CD8-positive, alpha-beta memory T cell (primary cell): Measurements from ENCODE around the gene KRT82. TPM values are rescaled to one million over a fixed set of nuclear protein-coding genes. Genes with fewer than 3 reads are reported as not detected.

Source experiments
- CTCF ChIA-PET: fragments of 350-600 bp; sonication (Branson Sonifier 250); formaldehyde crosslinking; loops from one replicate; lab custom pipeline; 2021; ENCODE audit warnings: antibody characterized with exemption; lab: Charles Lee
- POLR2A ChIA-PET: fragments of 350-600 bp; sonication (Branson Sonifier 250); formaldehyde crosslinking; loops from one replicate; lab custom pipeline; 2021; ENCODE audit warnings: antibody characterized with exemption; lab: Charles Lee
- DNase-seq, 5 donors: peaks; one replicate each; pipeline versions ENCODE4 v3.0.0 to v3.0.0-alpha.2; 2020 to 2022; ENCODE audit warnings: mixed read lengths in 1 of 5
- H3K27ac ChIP-seq: one replicate; pipeline ENCODE4 v1.7.0; 2013; ENCODE audit warnings: low read depth, mild to moderate bottlenecking, low read length, moderate library complexity
- H3K27me3 ChIP-seq: 2 replicates; pipeline ENCODE4 v1.7.0; 2013; ENCODE audit warnings: low read length, mild to moderate bottlenecking; ENCODE audit not compliant: insufficient read depth, poor library complexity, severe bottlenecking
- H3K36me3 ChIP-seq: 2 replicates; pipeline ENCODE4 v1.7.0; 2013; ENCODE audit warnings: mild to moderate bottlenecking, low read length, moderate library complexity; ENCODE audit not compliant: insufficient read depth
- H3K4me1 ChIP-seq: 2 replicates; pipeline ENCODE4 v1.7.0; 2013; ENCODE audit warnings: mild to moderate bottlenecking, low read length, moderate library complexity; ENCODE audit not compliant: insufficient read depth
- H3K4me3 ChIP-seq: 2 replicates; pipeline ENCODE4 v1.7.0; 2013; ENCODE audit warnings: mild to moderate bottlenecking, low read length
- H3K9me3 ChIP-seq: 2 replicates; pipeline ENCODE4 v1.7.0; 2013; ENCODE audit warnings: mild to moderate bottlenecking, low read length
- H3K27ac Mint-ChIP-seq, 8 donors: one replicate each; pipeline ENCODE4 v1.8.0; 2020 to 2021; ENCODE audit warnings: mixed read lengths in 8 of 8, mild to moderate bottlenecking in 6 of 8, inconsistent platforms in 3 of 8, moderate library complexity in 3 of 8
- H3K27me3 Mint-ChIP-seq, 2 donors: one replicate each; pipeline ENCODE4 v1.8.0; 2020 to 2021; ENCODE audit warnings: mixed read lengths in 2 of 2, mild to moderate bottlenecking in 1 of 2, moderate library complexity in 1 of 2
- H3K36me3 Mint-ChIP-seq, 3 donors: one replicate each; pipeline ENCODE4 v1.8.0; 2020 to 2021; ENCODE audit warnings: mixed read lengths in 3 of 3, inconsistent platforms in 1 of 3, mild to moderate bottlenecking in 1 of 3
- H3K4me1 Mint-ChIP-seq, 3 donors: one replicate each; pipeline ENCODE4 v1.8.0; 2020 to 2021; ENCODE audit warnings: mixed read lengths in 3 of 3, inconsistent platforms in 1 of 3, mild to moderate bottlenecking in 1 of 3
- H3K4me3 Mint-ChIP-seq, 7 donors: one replicate each; pipeline ENCODE4 v1.8.0; 2020 to 2021; ENCODE audit warnings: mixed read lengths in 7 of 7, mild to moderate bottlenecking in 6 of 7, moderate library complexity in 4 of 7, inconsistent platforms in 2 of 7
- H3K9me3 Mint-ChIP-seq, 5 donors: one replicate each; pipeline ENCODE4 v1.8.0; 2020 to 2022; ENCODE audit warnings: mixed read lengths in 5 of 5, mild to moderate bottlenecking in 3 of 5, moderate library complexity in 2 of 5, inconsistent platforms in 1 of 5
- polyA plus RNA-seq: library from polyadenylated mRNA; unstranded; fragments of 300-500 nt; fragmentation: Illumina TruSeq; gene quantifications from one replicate; pipeline ENCODE4 v1.2.3, GENCODE V29; 2021
- total RNA-seq, 2 experiments: library from RNA; stranded (reverse); gene quantifications; one replicate each; pipeline ENCODE4 v1.2.3, GENCODE V29; 2021

KRT82 gene
- total and polyA plus RNA-seq, 3 experiments from 2014 or later = not detected

- H3K4me3 ChIP-seq = no peak overlapping the region
- H3K27me3 Mint-ChIP-seq = peaks cover 11 to 41% of the 10 kb centered on the region in 2 donors
- H3K27ac ChIP-seq = no peak overlapping the region
- no peaks in the 10 kb centered on the region for H3K9me3 Mint-ChIP-seq
- DNase-seq = no peak
- no peaks in the 10 kb centered on the region for H3K4me1 ChIP-seq
- ChIA-PET POLR2A (no interaction called here), CTCF (no interaction called here)
- H3K27me3 ChIP-seq = no peaks in the 10 kb centered on the region
- H3K27ac Mint-ChIP-seq = no peak overlapping the region
- no peaks in the 10 kb centered on the region for H3K4me1 Mint-ChIP-seq
- H3K4me3 Mint-ChIP-seq = no peak overlapping the region
- no peaks in the 10 kb centered on the region for H3K36me3 Mint-ChIP-seq
- no peaks in the 10 kb centered on the region for H3K36me3 ChIP-seq
- no peaks in the 10 kb centered on the region for H3K9me3 ChIP-seq
Observed at GRCh38 chr12:52419656-52420055, 13.5 kb upstream of the KRT82 start.

- Histone ChIP-seq H3K4me3 (no peak overlapping the region), H3K9me3 (no peaks in the 10 kb centered on the region), H3K4me1 (no peaks in the 10 kb centered on the region), H3K27ac (no peak overlapping the region), H3K36me3 (no peaks in the 10 kb centered on the region), H3K27me3 (no peaks in the 10 kb centered on the region)
- no peak for DNase-seq
- POLR2A ChIA-PET = no interaction called here
- CTCF ChIA-PET = no interaction called here
- Mint-ChIP-seq H3K27ac (peak overlapping the region in 1 of 8 donors; percentile 7), H3K36me3 (no peaks in the 10 kb centered on the region), H3K27me3 (peaks cover 11 to 42% of the 10 kb centered on the region in 2 donors), H3K4me1 (no peaks in the 10 kb centered on the region), H3K9me3 (no peaks in the 10 kb centered on the region), H3K4me3 (no peak overlapping the region)
Observed at GRCh38 chr12:52418576-52419110, 12.5 kb upstream of the KRT82 start.

DNA sequence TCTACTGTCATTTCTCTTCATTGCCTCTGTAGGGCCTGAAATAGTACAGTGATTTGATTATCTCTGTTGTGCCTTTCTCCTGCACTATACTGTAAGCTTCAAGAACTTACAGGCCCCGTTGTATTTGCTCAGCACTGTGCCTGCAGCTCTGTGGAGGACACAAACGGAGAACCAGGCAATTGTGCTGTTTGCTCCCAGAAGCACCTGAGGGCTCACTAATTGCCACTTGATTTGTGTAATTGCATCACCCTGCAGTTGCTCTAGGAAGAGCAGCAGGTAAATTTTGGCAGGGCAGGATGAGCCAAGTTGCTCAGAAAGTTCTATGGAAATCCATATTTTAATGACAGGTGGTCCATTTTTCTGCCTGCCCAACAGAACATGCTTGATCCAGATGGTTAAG is 11.6 kb upstream of the KRT82 start:
- Mint-ChIP-seq H3K4me1 (no peaks in the 10 kb centered on the region), H3K27me3 (peaks cover 13 to 44% of the 10 kb centered on the region in 2 donors), H3K9me3 (no peaks in the 10 kb centered on the region), H3K36me3 (no peaks in the 10 kb centered on the region), H3K27ac (no peak overlapping the region), H3K4me3 (no peak overlapping the region)
- Histone ChIP-seq H3K36me3 (no peaks in the 10 kb centered on the region), H3K4me1 (no peaks in the 10 kb centered on the region), H3K4me3 (no peak overlapping the region), H3K27me3 (no peaks in the 10 kb centered on the region), H3K27ac (no peak overlapping the region), H3K9me3 (no peaks in the 10 kb centered on the region)
- ChIA-PET POLR2A (no interaction called here), CTCF (no interaction called here)
- no peak for DNase-seq

DNA sequence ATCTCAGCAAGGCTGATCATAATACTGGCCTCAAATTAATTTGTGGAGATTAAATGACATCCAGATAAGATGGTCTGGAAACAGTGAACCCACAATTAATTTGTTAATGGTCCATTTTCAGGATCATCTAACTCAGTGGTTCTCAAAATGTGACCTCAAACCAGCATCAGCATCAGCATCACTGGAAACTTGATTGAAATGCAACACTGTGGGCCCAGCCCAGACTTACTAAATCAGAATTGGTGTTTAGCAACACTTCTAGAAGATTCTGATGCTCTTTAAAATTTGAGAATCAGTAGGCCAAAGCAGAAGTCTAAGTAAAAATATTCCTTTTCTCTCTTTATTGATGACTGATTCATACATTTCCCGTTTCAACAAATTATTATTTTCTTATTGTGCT is 10.7 kb upstream of the KRT82 start:
- no peak for DNase-seq
- no peaks in the 10 kb centered on the region for H3K9me3 ChIP-seq
- Mint-ChIP-seq H3K27me3 (peaks cover 14 to 44% of the 10 kb centered on the region in 2 donors), H3K4me1 (no peaks in the 10 kb centered on the region), H3K9me3 (no peaks in the 10 kb centered on the region), H3K4me3 (no peak overlapping the region), H3K36me3 (no peaks in the 10 kb centered on the region), H3K27ac (no peak overlapping the region)
- H3K27me3 ChIP-seq = no peaks in the 10 kb centered on the region
- H3K4me3 ChIP-seq = no peak overlapping the region
- H3K27ac ChIP-seq = no peak overlapping the region
- POLR2A ChIA-PET = no interaction called here
- no peaks in the 10 kb centered on the region for H3K36me3 ChIP-seq
- CTCF ChIA-PET = no interaction called here
- no peaks in the 10 kb centered on the region for H3K4me1 ChIP-seq

DNA sequence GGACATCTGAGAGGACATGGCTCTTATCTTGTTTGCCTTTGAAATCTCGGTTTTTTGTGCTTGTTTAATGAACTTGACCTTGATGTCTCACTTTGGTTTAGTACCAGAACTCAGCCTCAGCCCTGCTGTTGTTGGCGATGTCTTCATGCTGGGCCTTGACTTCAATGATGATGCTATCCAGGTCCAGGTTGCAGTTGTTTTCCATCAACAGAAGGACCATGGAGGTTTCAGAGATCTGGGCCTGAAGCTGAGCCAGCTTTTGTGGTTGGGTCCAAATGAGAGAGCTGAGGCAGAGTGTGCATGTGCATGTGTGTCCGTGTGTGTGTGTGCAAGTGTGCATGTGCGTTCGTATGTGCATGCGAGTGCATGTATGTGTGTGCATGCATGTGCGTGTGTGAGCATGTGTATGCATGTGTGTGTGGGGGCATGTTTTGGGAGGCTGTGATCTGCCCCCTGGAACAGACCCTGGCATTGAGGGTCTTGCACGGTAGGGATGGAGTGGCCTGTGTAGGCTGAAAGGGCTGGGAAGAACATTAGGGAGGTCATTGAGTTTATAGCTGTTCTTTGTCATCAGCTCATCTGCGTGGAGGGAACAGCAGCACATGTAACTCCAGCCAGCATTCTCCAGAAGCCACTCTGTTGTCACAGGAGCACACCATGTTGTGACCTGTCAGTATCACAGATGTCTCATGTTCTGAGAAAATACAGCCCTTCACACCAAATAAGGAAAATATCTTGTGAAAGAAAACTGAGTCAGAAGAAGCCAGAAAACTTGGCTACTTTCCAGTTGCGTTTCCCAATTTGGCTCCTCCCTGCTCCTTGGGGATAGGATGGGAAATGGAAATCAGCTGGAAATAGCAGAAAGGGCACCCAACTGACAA is 10.0 kb upstream of the KRT82 start:
- DNase-seq = no peak
- Histone ChIP-seq H3K9me3 (no peaks in the 10 kb centered on the region), H3K27me3 (no peaks in the 10 kb centered on the region), H3K4me3 (no peak overlapping the region), H3K4me1 (no peaks in the 10 kb centered on the region), H3K36me3 (no peaks in the 10 kb centered on the region), H3K27ac (no peak overlapping the region)
- peaks cover 9 to 42% of the 10 kb centered on the region in 2 donors for H3K27me3 Mint-ChIP-seq
- no peak overlapping the region for H3K4me3 Mint-ChIP-seq
- POLR2A ChIA-PET = no interaction called here
- H3K9me3 Mint-ChIP-seq = no peaks in the 10 kb centered on the region
- H3K4me1 Mint-ChIP-seq = no peaks in the 10 kb centered on the region
- CTCF ChIA-PET = no interaction called here
- H3K27ac Mint-ChIP-seq = no peak overlapping the region
- no peaks in the 10 kb centered on the region for H3K36me3 Mint-ChIP-seq

DNA sequence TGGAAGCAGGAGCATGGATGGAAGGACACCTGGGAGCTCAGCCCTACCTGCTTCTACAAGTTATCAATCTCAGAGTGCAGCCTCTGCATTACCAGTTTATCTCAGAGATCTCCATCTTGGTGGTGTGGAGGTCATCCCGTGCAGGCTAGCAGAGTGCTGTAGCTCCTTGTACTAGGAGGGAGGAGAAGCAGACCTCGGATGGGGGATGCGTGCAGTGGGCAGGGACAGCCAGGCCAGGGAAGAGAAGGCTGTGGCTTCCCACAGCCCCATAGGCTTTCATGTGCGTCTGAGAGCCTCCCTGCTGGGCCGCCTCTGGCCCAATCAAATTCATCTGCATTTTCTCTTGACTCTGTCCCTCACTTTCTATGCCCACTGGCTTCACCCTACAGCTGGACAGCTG is 8.8 kb upstream of the KRT82 start:
- Mint-ChIP-seq H3K27ac (no peak overlapping the region), H3K27me3 (peaks cover 15 to 42% of the 10 kb centered on the region in 2 donors), H3K9me3 (no peaks in the 10 kb centered on the region), H3K4me3 (no peak overlapping the region), H3K36me3 (no peaks in the 10 kb centered on the region), H3K4me1 (no peaks in the 10 kb centered on the region)
- H3K9me3 ChIP-seq = no peaks in the 10 kb centered on the region
- no peak overlapping the region for H3K4me3 ChIP-seq
- no peak for DNase-seq
- POLR2A ChIA-PET = no interaction called here
- H3K36me3 ChIP-seq = no peaks in the 10 kb centered on the region
- H3K27ac ChIP-seq = no peak overlapping the region
- no peaks in the 10 kb centered on the region for H3K4me1 ChIP-seq
- H3K27me3 ChIP-seq = no peaks in the 10 kb centered on the region
- CTCF ChIA-PET = interaction anchor here (0.6 to 2.0 kb wide), 3 partner anchors 13 to 465 kb away, joined by 3 to 5 read pairs (median 4); no protein-coding TSS in a partner anchor

DNA sequence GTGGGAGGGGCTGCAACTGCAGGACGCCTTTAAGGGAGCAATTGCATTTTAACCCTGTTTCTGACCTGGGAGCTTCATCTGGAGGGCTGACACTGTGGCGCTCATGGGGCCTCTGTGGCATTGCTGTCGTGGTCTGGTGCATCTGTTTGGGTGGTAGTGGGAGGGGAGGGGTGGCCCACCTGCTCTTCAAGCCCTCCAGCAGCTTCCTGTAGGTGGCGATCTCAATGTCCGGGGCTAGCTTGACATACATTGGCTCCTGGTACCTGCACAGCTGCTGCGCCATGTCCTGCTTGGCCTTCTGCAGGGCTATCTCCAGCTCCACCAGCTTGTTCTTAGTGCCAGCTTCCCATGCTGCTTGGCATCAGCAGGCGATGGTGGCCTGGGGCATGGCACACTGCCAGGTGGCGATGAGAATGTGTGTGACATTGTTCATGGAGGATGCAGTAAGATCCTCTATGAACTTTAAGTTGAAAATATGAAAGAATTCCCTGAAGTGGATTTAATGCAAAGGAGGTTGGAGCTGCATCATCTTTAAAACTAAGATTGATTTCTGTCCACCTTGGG is 7.7 kb upstream of the KRT82 start:
- Histone ChIP-seq H3K4me1 (no peaks in the 10 kb centered on the region), H3K27me3 (no peaks in the 10 kb centered on the region), H3K27ac (no peak overlapping the region), H3K9me3 (no peaks in the 10 kb centered on the region), H3K36me3 (no peaks in the 10 kb centered on the region), H3K4me3 (no peak overlapping the region)
- ChIA-PET POLR2A (no interaction called here), CTCF (interaction anchor here (0.7 to 2.0 kb wide), 3 partner anchors 14 to 466 kb away, joined by 3 to 5 read pairs (median 4); no protein-coding TSS in a partner anchor)
- no peak overlapping the region for H3K27ac Mint-ChIP-seq
- H3K27me3 Mint-ChIP-seq = peaks cover 12 to 41% of the 10 kb centered on the region in 2 donors
- H3K36me3 Mint-ChIP-seq = no peaks in the 10 kb centered on the region
- no peaks in the 10 kb centered on the region for H3K4me1 Mint-ChIP-seq
- no peak for DNase-seq
- H3K9me3 Mint-ChIP-seq = no peaks in the 10 kb centered on the region
- H3K4me3 Mint-ChIP-seq = no peak overlapping the region

GRCh38 chr12:52413202-52413601 is 7.1 kb upstream of the KRT82 start:
- Histone ChIP-seq H3K9me3 (no peaks in the 10 kb centered on the region), H3K36me3 (no peaks in the 10 kb centered on the region), H3K4me3 (no peak overlapping the region), H3K27me3 (no peaks in the 10 kb centered on the region), H3K27ac (no peak overlapping the region), H3K4me1 (no peaks in the 10 kb centered on the region)
- ChIA-PET CTCF (interaction anchor here (2.0 kb wide), 1 partner anchor 14 kb away, joined by 5 read pairs; no protein-coding TSS in a partner anchor), POLR2A (no interaction called here)
- Mint-ChIP-seq H3K27ac (no peak overlapping the region), H3K9me3 (no peaks in the 10 kb centered on the region), H3K27me3 (peaks cover 12 to 46% of the 10 kb centered on the region in 2 donors), H3K4me3 (no peak overlapping the region), H3K4me1 (no peaks in the 10 kb centered on the region), H3K36me3 (no peaks in the 10 kb centered on the region)
- DNase-seq = no peak
